Endothelial cell of umbilical vein (primary cell): ENCODE data around the gene CDK5RAP2.

Experiments used
- CTCF ChIP-seq, 2 donors: IDR thresholded peaks; 1 replicate in 1 of 2; 2 replicates in 1 of 2; pipeline ENCODE4 v1.5.1; 2011; ENCODE audit warnings: low read length in 2 of 2, mild to moderate bottlenecking in 2 of 2, moderate library complexity in 2 of 2, control low read depth in 1 of 2, inconsistent platforms in 1 of 2, low read depth in 1 of 2; ENCODE audit not compliant: insufficient read depth in 1 of 2; ENCODE audit errors: extremely low read depth in 1 of 2
- EZH2 ChIP-seq: IDR thresholded peaks from 2 replicates; pipeline ENCODE4 v1.6.1; 2012; ENCODE audit warnings: borderline replicate concordance, low read depth, mild to moderate bottlenecking, moderate library complexity, low read length, inconsistent platforms; ENCODE audit not compliant: severe bottlenecking
- FOS ChIP-seq: IDR thresholded peaks from 2 replicates; pipeline ENCODE4 v1.6.1; 2011; ENCODE audit warnings: mild to moderate bottlenecking, low read length, moderate library complexity, borderline replicate concordance; ENCODE audit not compliant: insufficient read depth
- JUN ChIP-seq: IDR thresholded peaks from 2 replicates; pipeline ENCODE4 v1.6.1; 2011; ENCODE audit warnings: borderline replicate concordance, low read depth; ENCODE audit not compliant: insufficient read length, insufficient read depth
- MAX ChIP-seq: IDR thresholded peaks from 2 replicates; pipeline ENCODE4 v1.6.1; 2011; ENCODE audit not compliant: insufficient read depth, insufficient read length
- POLR2A ChIP-seq: IDR thresholded peaks from 2 replicates; pipeline ENCODE4 v1.6.1; 2012; ENCODE audit warnings: low read depth, mild to moderate bottlenecking, control low read depth, low read length
- POLR2AphosphoS5 ChIP-seq: IDR thresholded peaks from 2 replicates; pipeline ENCODE4 v1.6.1; 2012; ENCODE audit warnings: low read depth, mild to moderate bottlenecking, control low read depth, low read length, moderate library complexity; ENCODE audit not compliant: insufficient read depth

DNA sequence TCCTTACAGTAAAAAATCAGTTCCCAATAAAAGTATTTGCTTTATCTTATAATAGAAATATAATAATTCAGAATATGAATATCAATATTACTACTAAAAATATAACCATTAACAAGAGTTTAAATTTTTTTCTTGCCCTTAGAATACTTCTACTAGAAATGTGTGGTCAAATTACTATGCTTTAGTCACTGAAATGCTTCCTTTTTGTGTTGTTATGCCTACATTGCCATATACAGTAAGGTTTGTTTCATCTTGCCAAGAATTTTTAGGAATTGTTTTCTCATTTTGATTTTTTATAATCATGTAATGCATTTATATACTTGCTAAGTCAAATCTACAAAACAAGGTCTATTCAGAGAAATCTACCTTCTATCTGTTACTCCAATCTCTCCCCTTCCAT, 181.7 kb downstream of the CDK5RAP2 start:
- TF ChIP-seq EZH2: no peak
- no peak for TF ChIP-seq CTCF (IDR thresholded peaks at IDR 0.05; ENCODE audit: extremely low read depth in 1 of 2, insufficient read depth in 1 of 2, low read depth in 1 of 2, low read length in 2 of 2)
- no peak for TF ChIP-seq POLR2A
- no peak for TF ChIP-seq FOS
- no peak for TF ChIP-seq POLR2AphosphoS5
- no peak for TF ChIP-seq JUN
- TF ChIP-seq MAX: no peak
